Central memory CD8-positive, alpha-beta T cell (primary cell): ENCODE data around the gene CCDC88B.
A peak's percentile ranks its signal among the peaks of the same experiment; 100 is the strongest.

Experiments
- ATAC-seq: fragments of 150-1000 bp; cut with Tn5 transposase; replicated peaks from 2 replicates; pipeline ENCODE4 v1.10.0; 2022; ENCODE audit warnings: mild to moderate bottlenecking, moderate FRiP score, moderate number of reproducible peaks; ENCODE audit not compliant: poor library complexity, severe bottlenecking; ENCODE audit errors: extremely low read depth
- DNase-seq, 2 donors: peaks; one replicate each; pipeline ENCODE4 v3.0.0; 2021; ENCODE audit warnings: low spot score in 2 of 2
- H3K27ac Mint-ChIP-seq: one replicate; pipeline ENCODE4 v1.8.0; 2022; ENCODE audit warnings: low read depth, mild to moderate bottlenecking, moderate library complexity, mixed read lengths
- H3K27me3 Mint-ChIP-seq: one replicate; pipeline ENCODE4 v1.8.0; 2022; ENCODE audit warnings: mixed read lengths
- H3K36me3 Mint-ChIP-seq: one replicate; pipeline ENCODE4 v1.8.0; 2022; ENCODE audit warnings: mild to moderate bottlenecking, moderate library complexity, mixed read lengths; ENCODE audit not compliant: insufficient read depth
- H3K4me1 Mint-ChIP-seq: one replicate; pipeline ENCODE4 v1.8.0; 2022; ENCODE audit warnings: mixed read lengths
- H3K4me3 Mint-ChIP-seq: one replicate; pipeline ENCODE4 v1.8.0; 2022; ENCODE audit warnings: mild to moderate bottlenecking, moderate library complexity, mixed read lengths
- H3K9me3 Mint-ChIP-seq: one replicate; pipeline ENCODE4 v1.8.0; 2022; ENCODE audit warnings: mixed read lengths

The CCDC88B gene

GRCh38 chr11:64357904-64358535 lies 18.0 kb downstream of the CCDC88B start:
- no peaks in the 10 kb centered on the region for H3K9me3 Mint-ChIP-seq
- no peak overlapping the region for H3K27ac Mint-ChIP-seq
- H3K36me3 Mint-ChIP-seq, result peaks cover 12% of the 10 kb centered on the region
- H3K4me3 Mint-ChIP-seq, result peak overlapping the region; percentile 95
- DNase-seq (no peak), ATAC-seq (no peak)
- H3K27me3 Mint-ChIP-seq, result no peaks in the 10 kb centered on the region
- H3K4me1 Mint-ChIP-seq, result peaks cover 29% of the 10 kb centered on the region

DNA sequence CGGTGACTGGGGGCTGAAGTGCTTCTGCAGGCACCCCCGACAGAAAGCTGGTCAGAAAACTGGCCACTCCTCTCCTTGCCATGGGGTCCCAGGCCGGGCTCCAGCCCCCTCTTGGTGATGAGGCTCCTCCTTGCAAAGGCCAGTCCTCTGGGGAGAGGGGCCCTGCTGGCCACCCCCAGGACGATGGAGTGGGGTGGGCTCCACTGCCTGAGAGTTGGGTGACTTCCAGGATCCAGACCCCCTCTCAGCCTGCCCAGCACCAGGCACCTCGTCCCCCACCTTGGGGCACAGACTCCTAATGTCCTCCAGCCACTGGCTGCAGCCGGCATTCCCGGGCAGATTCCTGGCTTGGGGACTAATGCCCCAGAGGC lies 18.5 kb downstream of the CCDC88B start:
- peaks cover 16% of the 10 kb centered on the region for H3K36me3 Mint-ChIP-seq
- no peaks in the 10 kb centered on the region for H3K27me3 Mint-ChIP-seq
- DNase-seq (no peak), ATAC-seq (no peak)
- no peak overlapping the region for H3K27ac Mint-ChIP-seq
- H3K4me1 Mint-ChIP-seq, result peaks cover 29% of the 10 kb centered on the region
- no peaks in the 10 kb centered on the region for H3K9me3 Mint-ChIP-seq
- peak overlapping the region; percentile 95 for H3K4me3 Mint-ChIP-seq

- H3K27me3 Mint-ChIP-seq, result no peaks in the 10 kb centered on the region
- peaks cover 17% of the 10 kb centered on the region for H3K36me3 Mint-ChIP-seq
- ATAC-seq (peak; percentile 83), DNase-seq (no peak)
- H3K9me3 Mint-ChIP-seq, result no peaks in the 10 kb centered on the region
- peaks cover 29% of the 10 kb centered on the region for H3K4me1 Mint-ChIP-seq
- H3K27ac Mint-ChIP-seq, result peak within 1 kb of the TSS; percentile 87
- H3K4me3 Mint-ChIP-seq, result peak within 1 kb of the TSS; percentile 95
Observed at GRCh38 chr11:64358907-64359711, 19.1 kb downstream of the CCDC88B start, which contains the start of gene RPS6KA4. RPS6KA4 (plus strand) TSS chr11:64359162; CDS start chr11:64359236, 74 bp downstream.

DNA sequence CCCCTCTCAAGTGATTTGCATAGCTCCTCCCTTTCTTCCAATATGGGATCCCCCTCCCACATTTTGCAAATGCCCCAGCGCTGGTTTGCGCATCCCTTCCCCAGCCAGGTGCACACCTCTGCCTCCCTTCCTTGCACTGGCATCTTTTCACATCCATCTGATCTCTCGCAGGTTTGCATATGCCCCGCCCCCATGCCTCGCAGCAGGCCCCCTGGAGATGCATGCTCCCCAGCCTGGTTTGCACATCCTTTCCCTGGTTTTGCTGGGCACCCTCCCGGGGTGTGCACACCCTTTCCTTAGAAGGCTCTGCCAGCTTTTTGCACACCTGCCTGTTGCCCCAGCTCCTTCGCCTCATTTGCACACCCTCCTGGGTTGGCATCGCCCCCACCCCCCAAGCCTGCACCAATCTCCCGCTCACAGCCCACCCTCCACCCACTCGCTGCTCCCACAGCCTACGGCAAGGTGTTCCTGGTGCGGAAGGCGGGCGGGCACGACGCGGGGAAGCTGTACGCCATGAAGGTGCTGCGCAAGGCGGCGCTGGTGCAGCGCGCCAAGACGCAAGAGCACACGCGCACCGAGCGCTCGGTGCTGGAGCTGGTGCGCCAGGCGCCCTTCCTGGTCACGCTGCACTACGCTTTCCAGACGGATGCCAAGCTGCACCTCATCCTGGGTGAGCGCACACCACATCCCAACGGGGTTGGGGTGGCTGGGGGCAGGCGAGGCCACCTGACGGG lies 19.9 kb downstream of the CCDC88B start:
- H3K36me3 Mint-ChIP-seq, result peaks cover 23% of the 10 kb centered on the region
- peak overlapping the region; percentile 95 for H3K4me3 Mint-ChIP-seq
- no peaks in the 10 kb centered on the region for H3K27me3 Mint-ChIP-seq
- no peaks in the 10 kb centered on the region for H3K9me3 Mint-ChIP-seq
- H3K4me1 Mint-ChIP-seq, result peaks cover 29% of the 10 kb centered on the region
- ATAC-seq, result no peak
- H3K27ac Mint-ChIP-seq, result peak overlapping the region; percentile 87
- no peak for DNase-seq

DNA sequence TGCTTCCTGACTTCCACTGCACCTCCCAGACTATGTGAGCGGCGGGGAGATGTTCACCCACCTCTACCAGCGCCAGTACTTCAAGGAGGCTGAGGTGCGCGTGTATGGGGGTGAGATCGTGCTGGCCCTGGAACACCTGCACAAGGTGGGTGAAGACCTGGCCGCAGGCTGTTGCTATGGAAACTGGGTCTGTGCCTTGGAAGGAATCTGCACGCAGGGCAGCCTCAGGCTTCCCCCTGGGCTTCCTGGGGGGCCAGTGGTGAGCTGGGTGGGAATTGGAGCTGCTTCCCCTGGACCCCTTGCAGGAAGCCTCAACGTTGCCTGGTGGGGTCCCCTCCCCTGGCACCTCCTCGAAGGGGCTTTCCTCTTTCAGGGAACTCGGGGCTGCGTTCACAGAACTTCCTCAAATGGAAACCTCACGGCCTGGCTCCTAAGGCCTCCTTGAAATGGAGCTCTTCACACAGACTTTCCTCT lies 20.5 kb downstream of the CCDC88B start:
- H3K27ac Mint-ChIP-seq, result no peak overlapping the region

GRCh38 chr11:64361659-64362058 lies 21.7 kb downstream of the CCDC88B start:
- DNase-seq (no peak), ATAC-seq (no peak)
- H3K4me3 Mint-ChIP-seq, result no peak overlapping the region
- peaks cover 26% of the 10 kb centered on the region for H3K4me1 Mint-ChIP-seq
- H3K27me3 Mint-ChIP-seq, result no peaks in the 10 kb centered on the region
- H3K9me3 Mint-ChIP-seq, result no peaks in the 10 kb centered on the region
- peaks cover 34% of the 10 kb centered on the region for H3K36me3 Mint-ChIP-seq
- no peak overlapping the region for H3K27ac Mint-ChIP-seq

More for the DNA sequence above, 20.5 kb downstream of the CCDC88B start:
- Mint-ChIP-seq H3K4me1 (peaks cover 29% of the 10 kb centered on the region), H3K9me3 (no peaks in the 10 kb centered on the region), H3K4me3 (peak overlapping the region; percentile 95), H3K27me3 (no peaks in the 10 kb centered on the region), H3K36me3 (peaks cover 28% of the 10 kb centered on the region)
- DNase-seq, result no peak
- no peak for ATAC-seq

GRCh38 chr11:64362339-64362738 lies 22.3 kb downstream of the CCDC88B start:
- no peak overlapping the region for H3K4me3 Mint-ChIP-seq
- H3K9me3 Mint-ChIP-seq, result no peaks in the 10 kb centered on the region
- ATAC-seq (no peak), DNase-seq (no peak)
- H3K36me3 Mint-ChIP-seq, result peaks cover 39% of the 10 kb centered on the region
- no peak overlapping the region for H3K27ac Mint-ChIP-seq
- peaks cover 24% of the 10 kb centered on the region for H3K4me1 Mint-ChIP-seq
- H3K27me3 Mint-ChIP-seq, result no peaks in the 10 kb centered on the region

GRCh38 chr11:64364435-64364834 lies 24.4 kb downstream of the CCDC88B start:
- ATAC-seq, result no peak
- Mint-ChIP-seq H3K9me3 (no peaks in the 10 kb centered on the region), H3K36me3 (peaks cover 41% of the 10 kb centered on the region), H3K4me1 (peaks cover 12% of the 10 kb centered on the region), H3K27me3 (no peaks in the 10 kb centered on the region), H3K4me3 (no peak overlapping the region), H3K27ac (no peak overlapping the region)
- no peak for DNase-seq

- no peaks in the 10 kb centered on the region for H3K27me3 Mint-ChIP-seq
- ATAC-seq, result no peak
- H3K36me3 Mint-ChIP-seq, result peaks cover 40% of the 10 kb centered on the region
- H3K9me3 Mint-ChIP-seq, result no peaks in the 10 kb centered on the region
- DNase-seq, result no peak
- H3K4me3 Mint-ChIP-seq, result no peak overlapping the region
- H3K27ac Mint-ChIP-seq, result no peak overlapping the region
- peaks cover 7% of the 10 kb centered on the region for H3K4me1 Mint-ChIP-seq
Observed at GRCh38 chr11:64364911-64365310, 24.9 kb downstream of the CCDC88B start.

DNA sequence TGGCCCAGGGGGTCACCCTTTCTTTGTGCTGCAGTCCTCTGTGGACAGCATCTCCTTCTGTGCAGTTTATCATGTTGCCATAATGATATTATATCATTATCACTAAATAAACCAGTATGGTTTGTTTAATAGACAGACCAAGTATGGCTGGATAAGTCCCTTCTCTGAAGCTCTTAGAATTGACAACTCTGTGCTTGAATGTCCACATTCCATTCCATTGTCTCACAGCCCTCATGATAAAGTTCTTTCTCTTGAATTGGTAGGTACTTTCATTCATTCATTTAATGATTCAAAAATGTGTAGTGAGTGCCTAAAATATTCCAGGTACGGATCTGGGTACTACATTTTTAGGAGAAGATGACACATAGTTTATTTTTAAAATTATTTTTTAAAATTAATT lies 26.7 kb downstream of the CCDC88B start:
- H3K27me3 Mint-ChIP-seq, result no peaks in the 10 kb centered on the region
- no peak overlapping the region for H3K4me3 Mint-ChIP-seq
- no peaks in the 10 kb centered on the region for H3K4me1 Mint-ChIP-seq
- ATAC-seq, result no peak
- H3K36me3 Mint-ChIP-seq, result peaks cover 43% of the 10 kb centered on the region
- no peak for DNase-seq
- no peaks in the 10 kb centered on the region for H3K9me3 Mint-ChIP-seq
- H3K27ac Mint-ChIP-seq, result peak overlapping the region; percentile 82

DNA sequence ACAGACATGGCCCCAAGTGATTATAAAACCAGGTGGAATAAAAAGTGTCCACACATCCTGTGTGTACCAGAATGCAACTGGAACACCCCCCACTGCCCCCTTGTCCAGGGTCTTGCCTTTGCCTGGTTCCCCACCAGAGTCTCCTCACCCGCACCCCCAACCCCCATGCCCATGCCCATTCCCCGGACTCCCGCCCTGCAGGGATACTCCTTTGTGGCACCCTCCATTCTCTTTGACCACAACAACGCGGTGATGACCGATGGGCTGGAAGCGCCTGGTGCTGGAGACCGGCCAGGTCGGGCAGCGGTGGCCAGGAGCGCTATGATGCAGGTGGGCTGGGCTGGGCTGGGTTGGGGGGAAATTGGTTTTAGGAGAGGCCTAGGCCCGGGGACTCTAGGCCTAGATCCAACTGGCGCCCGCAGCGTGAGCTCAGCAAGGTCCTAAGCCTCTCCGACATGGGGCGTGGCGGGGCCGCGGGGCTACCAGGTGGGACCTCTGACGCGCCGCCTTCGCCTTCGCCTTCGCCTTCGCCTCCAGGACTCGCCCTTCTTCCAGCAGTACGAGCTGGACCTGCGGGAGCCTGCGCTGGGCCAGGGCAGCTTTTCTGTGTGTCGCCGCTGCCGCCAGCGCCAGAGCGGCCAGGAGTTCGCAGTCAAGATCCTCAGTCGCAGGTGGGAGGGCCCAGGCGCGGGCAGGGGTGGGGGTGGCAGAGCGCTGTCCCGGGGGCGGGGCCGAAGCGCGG lies 28.1 kb downstream of the CCDC88B start:
- DNase-seq (no peak), ATAC-seq (no peak)
- Mint-ChIP-seq H3K27ac (no peak overlapping the region), H3K9me3 (no peaks in the 10 kb centered on the region), H3K4me1 (no peaks in the 10 kb centered on the region), H3K4me3 (no peak overlapping the region), H3K27me3 (no peaks in the 10 kb centered on the region), H3K36me3 (peaks cover 41% of the 10 kb centered on the region)

DNA sequence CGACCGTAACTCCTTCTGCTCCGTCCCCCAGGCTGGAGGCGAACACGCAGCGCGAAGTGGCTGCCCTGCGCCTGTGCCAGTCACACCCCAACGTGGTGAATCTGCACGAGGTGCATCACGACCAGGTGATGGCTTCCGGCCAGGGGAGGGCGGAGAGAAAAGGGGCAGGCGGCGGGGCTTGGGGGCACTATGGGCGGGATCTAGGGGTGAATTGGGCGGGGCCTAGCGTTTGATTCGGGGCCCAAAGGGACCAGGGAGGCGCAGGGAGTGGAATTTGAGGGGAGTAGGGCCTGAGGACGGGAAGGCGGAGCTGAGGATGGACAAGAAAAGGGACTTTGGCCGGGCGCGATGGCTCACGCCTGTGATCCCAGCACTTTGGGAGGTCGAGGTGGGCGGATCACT lies 28.7 kb downstream of the CCDC88B start:
- Mint-ChIP-seq H3K4me3 (no peak overlapping the region), H3K36me3 (peaks cover 37% of the 10 kb centered on the region), H3K9me3 (no peaks in the 10 kb centered on the region), H3K4me1 (no peaks in the 10 kb centered on the region), H3K27ac (no peak overlapping the region), H3K27me3 (no peaks in the 10 kb centered on the region)
- DNase-seq, result no peak
- ATAC-seq, result no peak
